IMR-90 (cell line): ENCODE measurements around the gene SIX2. TPM values are rescaled to one million over a fixed set of nuclear protein-coding genes. Genes with fewer than 3 reads are reported as not detected.

ENCODE experiments used
- ATAC-seq: fragments of 200-7000 bp; cut with Tn5 transposase; 2 replicates; pipeline ENCODE4 v1.9.1; 2020; ENCODE audit warnings: low read depth, mild to moderate bottlenecking, moderate library complexity
- BruUV-seq: library from RNA; stranded (reverse); fragments of 400-500 nt; replicated peaks from 2 replicates; lab custom pipeline; 2021; lab: Mats Ljungman, UMichigan
- CTCF ChIA-PET: fragments of 300-600 bp; formaldehyde crosslinking; extraction: SDS; loops from one replicate; lab custom pipeline; 2021; ENCODE audit warnings: antibody characterized with exemption; lab: Yijun Ruan, JAX
- POLR2A ChIA-PET: fragments of 300-600 bp; sonication (Branson Sonifier 250); formaldehyde crosslinking; loops from one replicate; lab custom pipeline; 2022; ENCODE audit warnings: antibody characterized with exemption; ENCODE audit not compliant: unreplicated experiment; lab: Charles Lee
- DNase-seq: peaks from one replicate; pipeline ENCODE4 v3.0.0; 2013
- H2AFZ ChIP-seq: replicated peaks from 2 replicates; pipeline ENCODE3; 2013; ENCODE audit warnings: low read length, mild to moderate bottlenecking; ENCODE audit not compliant: poor library complexity
- H2AK5ac ChIP-seq: 2 replicates; pipeline ENCODE4 v1.6.1; 2013; ENCODE audit warnings: low read depth, low read length, inconsistent platforms
- H2AK9ac ChIP-seq: replicated peaks from 2 replicates; pipeline ENCODE3; 2013; ENCODE audit warnings: mild to moderate bottlenecking, low read depth, low read length, moderate library complexity; ENCODE audit not compliant: poor library complexity
- H2BK120ac ChIP-seq: 2 replicates; pipeline ENCODE4 v1.6.1; 2013; ENCODE audit warnings: low read depth, low read length, inconsistent platforms
- H2BK15ac ChIP-seq: 3 replicates; pipeline ENCODE4 v1.6.1; 2013; ENCODE audit warnings: low read depth, low read length, inconsistent platforms
- H2BK20ac ChIP-seq: 2 replicates; pipeline ENCODE4 v1.6.1; 2013; ENCODE audit warnings: low read depth, mild to moderate bottlenecking, inconsistent platforms, low read length, moderate library complexity
- H2BK5ac ChIP-seq: 2 replicates; pipeline ENCODE4 v1.6.1; 2013; ENCODE audit warnings: mild to moderate bottlenecking, low read depth, low read length, inconsistent platforms; ENCODE audit not compliant: poor library complexity, severe bottlenecking
- H3K14ac ChIP-seq: replicated peaks from 2 replicates; pipeline ENCODE4 v1.6.1; 2013; ENCODE audit warnings: low read depth, low read length, inconsistent platforms
- H3K18ac ChIP-seq: 2 replicates; pipeline ENCODE4 v1.6.1; 2013; ENCODE audit warnings: low read depth, low read length, control low read depth
- H3K23ac ChIP-seq: 2 replicates; pipeline ENCODE4 v1.6.1; 2013; ENCODE audit warnings: low read depth, low read length, inconsistent platforms
- H3K27ac ChIP-seq: 2 replicates; pipeline ENCODE4 v1.5.1; 2013; ENCODE audit warnings: mild to moderate bottlenecking, control low read depth, low read length; ENCODE audit not compliant: insufficient read depth
- H3K27me3 ChIP-seq: 2 replicates; pipeline ENCODE4 v1.6.1; 2013; ENCODE audit warnings: low read length; ENCODE audit not compliant: control insufficient read depth, insufficient read depth
- H3K36me3 ChIP-seq: 2 replicates; pipeline ENCODE4 v1.6.1; 2013; ENCODE audit warnings: low read length, mixed read lengths; ENCODE audit not compliant: control insufficient read depth, insufficient read depth
- H3K4ac ChIP-seq: 2 replicates; pipeline ENCODE4 v1.6.1; 2013; ENCODE audit warnings: low read depth, low read length, inconsistent platforms
- H3K4me1 ChIP-seq: 2 replicates; pipeline ENCODE4 v1.6.1; 2013; ENCODE audit warnings: low read length, mixed read lengths; ENCODE audit not compliant: control insufficient read depth, insufficient read depth
- H3K4me2 ChIP-seq: 2 replicates; pipeline ENCODE4 v1.6.1; 2013; ENCODE audit warnings: low read depth, mild to moderate bottlenecking, control low read depth, low read length, moderate library complexity
- H3K4me3 ChIP-seq: 2 replicates; pipeline ENCODE4 v1.5.1; 2013; ENCODE audit warnings: low read depth, mild to moderate bottlenecking, control low read depth, low read length, moderate library complexity; ENCODE audit not compliant: insufficient read depth
- H3K56ac ChIP-seq: 2 replicates; pipeline ENCODE4 v1.6.1; 2013; ENCODE audit warnings: low read length, inconsistent platforms; ENCODE audit not compliant: insufficient read depth; ENCODE audit errors: extremely low read depth
- H3K79me1 ChIP-seq, 2 experiments: 2 replicates each; pipeline ENCODE4 v1.6.1; 2013; ENCODE audit warnings: low read length in 2 of 2, inconsistent platforms in 1 of 2, low read depth in 1 of 2
- H3K9ac ChIP-seq: 2 replicates; pipeline ENCODE4 v1.6.1; 2013; ENCODE audit warnings: low read depth, low read length, control low read depth
- H3K9me1 ChIP-seq: 2 replicates; pipeline ENCODE4 v1.6.1; 2013; ENCODE audit warnings: low read length, inconsistent platforms; ENCODE audit not compliant: insufficient read depth
- H3K9me3 ChIP-seq: 2 replicates; pipeline ENCODE4 v1.6.1; 2013; ENCODE audit warnings: low read length; ENCODE audit not compliant: control insufficient read depth, insufficient read depth
- H4K20me1 ChIP-seq: 2 replicates; pipeline ENCODE4 v1.6.1; 2013; ENCODE audit warnings: low read length, inconsistent platforms; ENCODE audit not compliant: insufficient read depth
- H4K5ac ChIP-seq: 2 replicates; pipeline ENCODE4 v1.6.1; 2013; ENCODE audit warnings: mild to moderate bottlenecking, low read depth, low read length, control low read depth
- H4K8ac ChIP-seq, 2 experiments: 2 replicates each; pipeline ENCODE4 v1.6.1; 2013; ENCODE audit warnings: low read depth in 2 of 2, low read length in 2 of 2, control low read depth in 1 of 2, inconsistent platforms in 1 of 2
- H4K91ac ChIP-seq: 2 replicates; pipeline ENCODE4 v1.6.1; 2013; ENCODE audit warnings: low read depth, low read length, inconsistent platforms; ENCODE audit not compliant: insufficient read depth
- CEBPB ChIP-seq: IDR thresholded peaks from 2 replicates; pipeline ENCODE4 v1.6.1; 2012; ENCODE audit warnings: low read depth, low read length, improper control_type of control experiment
- CHD1 ChIP-seq: IDR thresholded peaks from 2 replicates; pipeline ENCODE4 v1.6.1; 2012; ENCODE audit warnings: low read depth, low read length, improper control_type of control experiment
- CTCF ChIP-seq: conservative IDR thresholded peaks from 2 replicates; pipeline ENCODE4 v1.5.1; 2012; ENCODE audit warnings: mild to moderate bottlenecking, low read depth, low read length, improper control_type of control experiment
- FOS ChIP-seq: fragments of 150-350 bp; IDR thresholded peaks from 2 replicates; pipeline ENCODE4 v1.6.1; 2016; ENCODE audit warnings: low read depth, low read length
- MAZ ChIP-seq: IDR thresholded peaks from 2 replicates; pipeline ENCODE4 v1.6.1; 2012; ENCODE audit warnings: low read depth, mild to moderate bottlenecking, low read length, improper control_type of control experiment, moderate library complexity, borderline replicate concordance
- NFE2L2 ChIP-seq: fragments of 150-350 bp; IDR thresholded peaks from 2 replicates; pipeline ENCODE4 v1.6.1; 2016; ENCODE audit warnings: low read depth, mild to moderate bottlenecking, low read length
- POLR2A ChIP-seq: IDR thresholded peaks from 2 replicates; pipeline ENCODE4 v1.6.1; 2012; ENCODE audit warnings: mild to moderate bottlenecking, low read depth, low read length
- RAD21 ChIP-seq: IDR thresholded peaks from 2 replicates; pipeline ENCODE4 v1.6.1; 2012; ENCODE audit warnings: low read length, improper control_type of control experiment
- RCOR1 ChIP-seq: IDR thresholded peaks from 2 replicates; pipeline ENCODE4 v1.6.1; 2012; ENCODE audit warnings: mild to moderate bottlenecking, low read length, improper control_type of control experiment; ENCODE audit not compliant: insufficient replicate concordance
- RFX5 ChIP-seq: IDR thresholded peaks from 2 replicates; pipeline ENCODE4 v1.8.0; 2012; ENCODE audit warnings: low read depth, mild to moderate bottlenecking, low read length, moderate library complexity
- SMC3 ChIP-seq: fragments of 150-350 bp; IDR thresholded peaks from 2 replicates; pipeline ENCODE4 v1.6.1; 2016; ENCODE audit warnings: low read depth, mild to moderate bottlenecking, antibody characterized with exemption, low read length, moderate library complexity
- WGBS, 2 experiments: methylation state at CpG; one replicate each; pipeline versions ENCODE4 v1.1.5 to v1.1.7; 2013; ENCODE audit warnings: missing lambda C conversion rate in 2 of 2; ENCODE audit not compliant: insufficient read length in 1 of 2; ENCODE audit errors: extremely low coverage in 2 of 2; 5-methylcytosine and 5-hydroxymethylcytosine counted together
- dilution Hi-C: fragments of 300-500 bp; cut with HindIII; formaldehyde crosslinking; loops from one replicate; pipeline ENCODE4 v1.14.3; 2018; ENCODE audit warnings: low sequenced_read_pairs; ENCODE audit not compliant: unreplicated experiment
- in situ Hi-C: fragments of 300-500 bp; cut with MboI; formaldehyde crosslinking; loops from 3 replicates; pipeline ENCODE4 v1.14.3; 2019; ENCODE audit warnings: low sequenced_read_pairs, inconsistent platforms, mixed read lengths
- intact Hi-C: fragments of 100-400 bp; cut with micrococcal nuclease; formaldehyde crosslinking; loops from 2 replicates; pipeline ENCODE4 v1.10.0; 2022
- polyA plus RNA-seq, 3 experiments: library from polyadenylated mRNA; depleted of rRNA; stranded (reverse); fragments of >200 nt; gene quantifications; 2 replicates each; pipeline ENCODE4 v1.2.3, GENCODE V29; 2012; ENCODE audit warnings: low replicate concordance in 1 of 3
- total RNA-seq: library from RNA; depleted of rRNA; stranded (reverse); fragments of >200 nt; gene quantifications from 2 replicates; pipeline ENCODE4 v1.2.3, GENCODE V29; 2012

The SIX2 gene
- total and polyA plus RNA-seq, 2 of the 4 experiments (the other 2 are of a cell fraction), result not detected

GRCh38 chr2:44994377-44994776 lies 14.9 kb downstream of the SIX2 start:
- intact Hi-C loops (no loop called here), in situ Hi-C loops (no loop called here), dilution Hi-C loops (no loop called here)
- ChIA-PET POLR2A (no interaction called here), CTCF (no interaction called here)
- no peak overlapping the region for H3K18ac ChIP-seq
- DNase-seq (no peak), ATAC-seq (no peak)
- no peak overlapping the region for H3K14ac ChIP-seq
- no peak overlapping the region for H3K27ac ChIP-seq
- H3K9ac ChIP-seq, result no peak overlapping the region
- H3K9me1 ChIP-seq, result no peaks in the 10 kb centered on the region
- H3K9me3 ChIP-seq, result peaks cover 5% of the 10 kb centered on the region; the same call in 1 of the 2 replicates
- no peak overlapping the region for H4K8ac ChIP-seq
- no peak overlapping the region for H2BK20ac ChIP-seq
- BruUV-seq, result no TSS peak
- H3K56ac ChIP-seq, result no peak overlapping the region
- H2BK120ac ChIP-seq, result no peak overlapping the region
- no peak for TF ChIP-seq SMC3
- no peak for TF ChIP-seq RFX5
- TF ChIP-seq CTCF, result no peak
- TF ChIP-seq CEBPB, result no peak
- no peak for TF ChIP-seq RAD21
- no peak for TF ChIP-seq RCOR1
- no peak for TF ChIP-seq FOS
- TF ChIP-seq NFE2L2, result no peak
- no peak for TF ChIP-seq MAZ
- TF ChIP-seq CHD1, result no peak
- no peak for TF ChIP-seq POLR2A
- no peaks in the 10 kb centered on the region for H3K4me1 ChIP-seq
- H4K5ac ChIP-seq, result no peak overlapping the region
- H2BK5ac ChIP-seq, result no peak overlapping the region
- no CpG with 5 or more reads among the region's 1 CpG for WGBS, 2 experiments
- no peak overlapping the region for H2AK5ac ChIP-seq
- no peaks in the 10 kb centered on the region for H3K79me1 ChIP-seq
- no peaks in the 10 kb centered on the region for H3K36me3 ChIP-seq
- no peak overlapping the region for H3K4ac ChIP-seq
- no peak overlapping the region for H4K91ac ChIP-seq
- no peaks in the 10 kb centered on the region for H4K20me1 ChIP-seq
- peaks cover 47% of the 10 kb centered on the region for H3K27me3 ChIP-seq
- H3K4me2 ChIP-seq, result no peak overlapping the region
- no peak overlapping the region for H2BK15ac ChIP-seq
- no peak overlapping the region for H2AK9ac ChIP-seq
- H3K23ac ChIP-seq, result no peak overlapping the region
- H2AFZ ChIP-seq, result no peak overlapping the region
- H3K4me3 ChIP-seq, result no peak overlapping the region
